Stimulated activated CD4-positive, alpha-beta T cell treated with anti-CD3 and anti-CD28 coated beads, TNF-alpha, amount 100 ng/mL, for 24 hours (primary cell): ENCODE data around the gene LGALS14.
"Not testable (repeated sequence)": the region's sequence is repeated elsewhere in the genome, so short reads cannot be mapped to it uniquely, and the experiment has no call there.

Experiments
- DNase-seq, 3 experiments: peaks; one replicate each; pipeline ENCODE4 v3.0.0-alpha.2; 2020; ENCODE audit warnings: low read depth in 3 of 3

Gene LGALS14, protein sequence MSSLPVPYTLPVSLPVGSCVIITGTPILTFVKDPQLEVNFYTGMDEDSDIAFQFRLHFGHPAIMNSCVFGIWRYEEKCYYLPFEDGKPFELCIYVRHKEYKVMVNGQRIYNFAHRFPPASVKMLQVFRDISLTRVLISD

DNA sequence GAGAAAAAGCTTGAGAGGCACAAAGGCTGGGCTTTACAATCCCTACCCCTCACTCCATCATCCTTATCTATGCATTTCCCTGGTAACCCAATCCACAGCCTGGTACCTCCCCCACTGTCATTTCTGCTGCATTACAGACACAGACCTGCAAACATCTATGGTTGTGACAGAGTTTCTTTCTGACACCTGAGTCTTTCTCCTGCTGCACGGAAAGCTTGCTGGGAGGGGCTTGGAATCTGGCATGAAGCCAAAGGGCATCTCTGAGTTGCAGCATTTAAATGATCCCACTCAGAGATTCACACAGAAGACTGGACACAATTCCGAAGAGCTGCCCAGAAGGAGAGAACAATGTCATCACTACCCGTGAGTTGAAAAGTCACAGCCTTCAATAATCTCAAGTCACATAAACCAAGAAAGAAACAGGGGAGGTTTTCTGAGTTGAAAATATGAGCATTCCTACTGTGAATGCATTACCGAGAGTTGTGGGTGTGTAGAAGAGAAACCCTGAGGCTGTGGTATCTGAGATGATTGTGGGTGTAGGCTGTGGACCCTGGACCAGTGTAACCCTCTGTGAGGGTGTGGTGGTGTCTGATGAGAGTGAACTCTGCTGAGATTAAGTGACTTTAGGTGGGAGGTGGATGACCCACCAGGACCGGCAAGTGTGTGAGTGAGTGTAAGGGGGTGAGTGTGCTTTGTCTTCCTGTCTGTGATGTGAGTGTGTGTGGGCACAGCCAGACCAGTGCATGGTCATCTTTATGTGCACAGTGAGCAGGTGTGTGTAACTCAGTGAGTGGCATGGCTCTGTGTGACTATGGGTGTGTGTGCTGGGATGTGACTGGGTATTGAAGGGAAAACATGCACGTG lies at the start of gene LGALS14:
LGALS14 (plus strand) TSS at position 301 of the 864 bp plus-strand sequence; CDS start at position 349, 48 bp downstream.
- DNase-seq: peak in 1 of 3 experiments; percentile 29

DNA sequence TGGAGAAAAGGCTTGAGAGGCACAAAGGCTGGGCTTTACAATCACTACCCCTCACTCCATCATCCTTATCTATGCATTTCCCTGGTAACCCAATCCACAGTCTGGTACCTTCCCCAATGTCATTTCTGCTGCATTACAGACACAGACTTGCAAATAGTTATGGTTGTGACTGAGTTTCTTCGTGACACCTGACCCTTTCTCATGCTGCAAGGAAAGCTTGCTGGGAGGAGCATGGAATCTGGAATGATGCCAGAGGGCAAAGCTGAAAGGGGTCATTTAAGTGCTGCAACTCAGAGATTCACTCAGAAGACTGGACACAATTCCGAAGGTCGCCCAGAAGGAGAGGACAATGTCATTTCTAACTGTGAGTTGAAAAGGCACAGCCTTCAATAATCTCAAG lies 48.7 kb upstream of the LGALS14 start, which contains the start of gene LGALS16:
LGALS16 (plus strand) TSS at position 301 of the 400 bp plus-strand sequence; CDS start at position 350, 49 bp downstream.
- DNase-seq: no peak

DNA sequence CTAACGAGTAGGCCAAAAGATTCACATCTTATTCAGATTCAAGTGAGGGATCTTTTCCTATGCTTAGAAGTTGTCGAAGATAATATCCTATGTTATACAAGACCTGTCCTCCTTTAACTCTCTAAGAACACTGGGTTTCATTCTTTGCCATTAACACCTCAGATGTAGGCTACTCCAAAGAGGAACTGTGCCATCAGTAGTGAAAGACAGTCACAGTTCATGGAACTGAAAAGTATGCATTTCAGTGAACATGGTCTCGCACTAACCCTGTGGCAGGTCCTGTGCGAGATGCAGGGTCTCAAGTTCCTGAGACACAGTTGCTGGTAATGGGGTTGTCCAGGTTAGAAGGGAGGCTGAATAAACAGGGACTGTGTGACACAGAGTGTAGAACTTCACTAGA lies 44.5 kb upstream of the LGALS14 start:
- no peak for DNase-seq

DNA sequence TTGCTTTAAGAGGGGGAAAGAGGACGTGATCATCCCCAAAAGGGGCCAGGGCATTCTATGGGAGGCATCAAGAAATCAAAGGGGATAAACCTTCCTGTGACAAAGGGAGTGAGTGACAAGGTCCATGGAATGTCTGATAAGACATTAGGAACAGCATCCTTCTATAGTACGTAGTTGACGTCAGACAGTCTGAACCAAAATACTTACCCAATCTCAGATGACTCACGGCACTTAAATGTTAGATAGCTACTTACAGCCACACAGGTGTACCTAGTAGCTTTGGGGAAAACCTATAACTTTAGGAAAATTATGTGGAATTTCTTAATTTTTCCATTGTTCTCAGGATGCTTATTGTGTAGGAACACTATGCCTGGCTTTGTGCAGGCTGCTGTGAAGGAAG lies 43.6 kb upstream of the LGALS14 start:
- DNase-seq: no peak

DNA sequence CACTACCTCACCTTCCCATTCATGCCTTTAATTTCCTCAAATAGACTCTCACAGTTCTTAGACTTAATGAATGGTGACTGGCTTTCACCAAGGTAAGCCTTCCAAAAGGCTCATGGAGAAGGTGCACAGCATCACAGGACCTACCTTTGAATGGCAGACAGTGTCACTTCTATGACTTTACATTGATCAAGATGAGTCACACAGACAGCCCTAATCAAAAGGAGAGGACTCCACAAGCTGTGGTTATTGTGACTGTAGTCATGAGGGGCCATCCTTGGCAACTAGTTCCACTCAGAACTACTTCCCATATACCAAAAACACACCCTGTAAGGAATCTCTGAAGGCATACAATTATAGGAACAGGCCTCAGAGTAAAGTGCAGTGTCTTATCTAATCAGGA lies 42.7 kb upstream of the LGALS14 start:
- DNase-seq: no peak

DNA sequence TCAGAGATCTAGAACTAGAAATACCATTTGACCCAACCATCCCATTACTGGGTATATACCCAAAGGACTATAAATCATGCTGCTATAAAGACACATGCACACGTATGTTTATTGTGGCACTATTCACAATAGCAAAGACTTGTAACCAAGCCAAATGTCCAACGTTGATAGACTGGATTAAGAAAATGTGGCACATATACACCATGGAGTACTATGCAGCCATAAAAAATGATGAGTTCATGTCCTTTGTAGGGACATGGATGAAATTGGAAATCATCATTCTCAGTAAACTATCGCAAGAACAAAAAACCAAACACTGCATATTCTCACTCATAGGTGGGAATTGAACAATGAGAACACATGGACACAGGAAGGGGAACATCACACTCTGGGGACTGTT lies 34.4 kb upstream of the LGALS14 start:
- DNase-seq: not testable (repeated sequence)

DNA sequence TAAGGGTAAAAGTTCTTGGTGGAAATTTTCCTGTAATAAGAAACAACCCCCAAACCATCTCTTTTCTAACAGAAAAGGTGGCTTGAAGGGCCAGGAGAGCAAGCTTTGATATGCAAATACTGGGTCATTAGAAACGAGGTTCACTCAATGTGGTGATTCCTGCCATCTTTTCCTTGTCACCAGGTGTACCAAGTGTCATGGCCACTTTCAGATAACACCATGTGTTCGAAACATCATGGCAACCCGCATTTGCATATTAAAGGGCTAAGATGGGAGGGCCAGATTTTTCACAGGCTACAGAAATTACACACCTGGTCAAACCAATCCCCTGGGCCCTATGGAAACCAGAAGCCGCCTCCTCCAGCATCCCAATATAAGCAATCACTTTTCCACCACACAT lies 33.3 kb upstream of the LGALS14 start:
- DNase-seq: no peak

DNA sequence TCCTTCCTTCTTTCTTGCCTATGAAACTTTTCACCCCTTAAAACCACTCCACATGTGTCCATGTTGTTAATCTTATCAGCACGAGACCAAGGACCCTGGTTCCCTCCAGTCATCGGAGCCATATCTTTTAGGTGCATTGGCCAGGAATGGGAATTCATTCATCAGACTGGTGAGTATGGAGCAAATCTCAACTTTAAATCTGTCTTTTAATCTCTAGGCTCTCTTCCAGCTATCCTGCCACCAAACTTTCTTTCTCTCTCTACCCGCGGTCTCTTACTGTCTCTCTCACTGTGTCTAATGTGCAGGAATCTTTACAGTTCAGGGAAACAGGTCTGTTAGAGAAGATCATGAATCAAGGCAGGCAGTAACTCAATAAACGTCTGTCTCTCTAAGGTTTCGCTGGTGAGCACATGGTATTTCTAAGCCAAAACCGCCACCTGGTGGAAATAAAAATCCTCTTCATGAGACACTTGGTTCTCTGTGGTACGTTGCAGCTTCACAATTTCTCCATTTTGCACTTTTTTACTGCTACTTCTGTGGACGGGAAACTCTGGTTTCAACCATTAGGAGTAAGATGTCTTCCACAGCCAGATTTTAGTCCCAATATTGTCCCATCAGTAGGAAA lies 32.4 kb upstream of the LGALS14 start:
- peak in 2 of 3 experiments; percentile 20 to 49 for DNase-seq

DNA sequence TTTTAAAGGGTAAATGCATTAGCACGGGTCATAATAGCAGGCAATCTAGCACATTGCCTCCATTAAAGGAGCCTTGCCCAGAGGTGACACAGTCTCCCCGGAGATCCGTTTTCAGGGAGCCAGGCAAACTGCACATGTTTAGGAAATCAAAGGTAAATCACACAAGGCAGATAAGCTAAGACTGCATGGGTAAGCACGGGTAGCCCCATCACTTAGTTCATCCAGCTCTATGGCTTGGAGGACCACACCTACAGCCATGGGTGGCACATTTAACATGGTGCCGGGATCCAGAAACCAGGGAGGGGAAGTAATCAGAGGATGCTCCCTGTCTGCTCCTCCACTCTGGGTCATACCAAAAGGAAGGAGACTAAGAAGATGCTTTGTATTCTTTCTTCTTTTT lies 31.8 kb upstream of the LGALS14 start:
- no peak for DNase-seq

DNA sequence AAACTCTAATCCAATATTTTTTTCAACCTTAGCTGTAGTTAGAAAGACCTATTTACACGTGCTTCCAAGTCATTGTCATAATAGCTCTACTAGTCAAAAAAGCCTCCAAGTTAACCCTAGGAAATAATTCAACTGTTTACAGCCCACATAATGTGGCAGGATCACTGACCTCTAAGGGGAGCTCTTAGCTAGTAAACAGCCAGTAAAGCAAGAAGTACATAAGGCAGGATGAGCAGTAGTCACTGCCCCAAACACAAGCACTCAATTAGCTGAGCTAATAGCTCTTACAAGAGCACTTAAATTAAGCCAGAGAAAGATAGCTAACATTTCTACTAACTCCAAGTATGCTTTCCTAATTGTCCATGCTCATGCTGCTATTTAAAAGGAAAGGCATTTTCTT lies 30.4 kb upstream of the LGALS14 start:
- DNase-seq: not testable (repeated sequence)

DNA sequence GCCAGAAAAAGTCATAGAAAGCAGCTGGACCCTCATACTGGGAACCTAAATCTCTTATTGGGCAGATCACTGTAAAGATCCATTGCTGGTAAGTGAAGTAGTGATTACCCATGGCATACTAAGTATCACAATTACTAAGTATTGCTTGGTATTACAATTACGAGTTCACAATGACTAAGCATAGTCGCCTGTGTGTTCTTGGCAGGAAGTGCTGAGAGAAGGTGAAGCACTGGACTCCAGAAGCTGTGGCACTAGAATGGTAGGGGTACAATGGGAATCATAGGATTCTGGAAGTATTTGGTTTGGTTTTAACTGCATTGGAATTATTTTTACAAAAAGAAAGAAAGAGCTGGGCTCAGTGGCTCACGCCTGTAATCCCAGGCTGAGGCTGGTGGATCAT lies 28.3 kb upstream of the LGALS14 start:
- DNase-seq: no peak

DNA sequence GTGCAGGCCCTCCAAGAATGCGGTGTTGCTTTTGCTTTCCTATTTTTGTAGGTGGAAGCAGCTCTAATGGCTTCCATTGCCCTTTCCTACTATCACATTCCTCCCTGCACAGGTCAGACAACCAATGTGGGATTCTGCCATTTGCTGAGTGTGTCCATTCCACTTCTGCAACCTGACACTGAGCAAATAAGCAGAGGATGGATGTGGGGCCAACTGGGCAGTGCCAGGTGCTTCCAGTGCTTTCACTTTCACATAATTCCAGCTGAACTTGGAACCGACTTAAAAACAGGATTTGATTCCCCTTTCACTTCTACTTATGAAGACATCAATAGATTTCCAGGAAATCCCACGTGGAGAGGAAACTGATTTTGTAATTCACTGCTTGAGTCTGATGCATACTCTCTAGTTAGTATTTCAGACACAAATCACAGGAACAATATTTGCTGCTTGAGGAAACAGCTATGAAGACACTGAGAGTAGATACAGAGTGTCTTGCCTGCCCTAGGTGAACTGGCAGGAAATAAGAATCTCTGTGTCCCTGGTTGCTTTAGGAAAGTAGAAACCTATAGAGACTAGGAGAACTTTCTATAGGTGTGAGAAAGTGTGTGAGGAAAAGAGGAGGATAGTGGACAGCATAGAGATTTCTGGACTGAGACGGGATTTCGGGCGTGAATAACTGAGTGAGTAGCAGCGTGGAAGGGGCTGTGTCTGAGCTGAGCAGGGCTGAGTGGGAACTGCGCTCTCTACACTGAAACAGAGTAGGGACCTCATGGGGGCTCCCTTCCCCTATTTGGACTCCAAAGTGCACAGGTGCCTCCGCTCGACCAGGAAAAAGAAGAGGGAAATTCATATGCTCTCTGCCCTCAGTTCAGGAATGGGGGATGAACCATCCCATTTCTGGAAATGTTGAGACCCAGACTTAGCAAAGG lies 26.1 kb upstream of the LGALS14 start:
- DNase-seq: no peak

DNA sequence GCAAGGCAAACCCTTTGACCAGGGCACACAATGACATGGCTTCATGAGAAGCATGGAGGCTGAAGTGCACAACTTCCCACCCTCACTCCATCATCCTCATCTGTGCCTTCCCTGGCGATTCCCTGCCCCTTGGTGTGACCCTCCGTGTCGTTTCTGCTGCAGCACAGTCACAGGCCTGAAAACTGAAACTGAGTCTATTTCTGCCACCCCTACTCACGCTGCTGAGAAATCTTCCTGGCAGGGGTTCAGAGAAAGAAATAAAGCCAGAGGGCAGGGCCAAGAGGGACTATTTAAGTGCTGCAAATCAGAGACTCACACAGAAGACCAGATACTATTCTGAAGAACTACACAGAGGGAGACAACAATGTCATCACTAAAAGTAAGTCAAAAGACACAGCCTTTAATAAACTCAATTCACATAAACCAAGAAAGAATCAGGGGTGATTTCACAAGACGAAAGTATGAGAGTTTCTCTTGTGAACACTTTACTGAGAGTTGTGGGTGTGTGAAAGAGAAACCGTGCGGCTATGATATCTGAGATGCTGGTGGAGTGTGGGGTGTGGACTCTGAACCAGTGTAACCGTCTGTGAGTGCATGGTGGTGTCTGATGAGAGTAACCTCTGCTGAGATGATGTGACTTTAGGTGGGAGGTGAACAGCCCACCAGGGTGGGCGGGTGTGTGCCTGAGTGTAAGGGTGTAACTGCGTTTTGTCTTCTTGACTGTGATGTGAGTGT lies 25.1 kb upstream of the LGALS14 start:
- peak; percentile 21 to 57 (median 50) for DNase-seq

DNA sequence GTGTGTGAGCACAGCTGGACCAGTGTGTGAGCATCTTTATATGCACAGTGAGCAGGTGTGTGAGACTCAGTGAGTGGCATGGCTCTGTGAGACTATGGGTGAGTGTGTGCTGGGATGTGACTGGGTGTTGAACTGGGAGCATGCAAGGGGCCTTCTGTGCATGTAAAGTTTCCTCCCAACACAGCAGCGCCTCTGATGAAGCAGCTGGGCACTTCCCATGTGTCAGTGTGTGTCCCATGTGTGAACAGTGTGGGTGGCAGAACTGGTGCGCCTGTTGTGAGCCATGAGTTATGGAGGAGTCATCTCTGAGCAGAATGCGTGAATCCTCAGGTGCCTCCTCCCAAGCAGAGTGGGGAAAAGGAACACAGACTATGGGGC lies 24.5 kb upstream of the LGALS14 start:
- DNase-seq: peak; percentile 32 to 59 (median 47)

DNA sequence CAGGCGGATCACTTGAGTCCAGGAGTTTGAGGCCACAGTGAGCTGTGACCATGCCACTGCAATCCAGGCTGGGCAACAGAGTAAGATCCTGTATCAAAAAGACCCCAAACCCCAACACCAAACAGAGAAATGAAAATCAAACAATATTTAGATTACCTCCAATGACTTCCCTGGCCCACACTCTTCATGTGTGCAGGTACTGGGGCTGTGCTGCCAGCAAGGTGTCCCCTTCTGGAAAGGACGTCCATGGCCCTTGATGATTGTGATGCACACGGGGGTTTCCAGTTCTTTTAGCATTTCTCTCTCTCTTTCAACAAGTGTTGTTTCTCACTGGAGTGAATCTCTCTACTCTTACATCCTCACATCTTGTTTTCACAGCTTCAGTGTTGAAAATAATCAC lies 23.7 kb upstream of the LGALS14 start:
- DNase-seq: no peak

DNA sequence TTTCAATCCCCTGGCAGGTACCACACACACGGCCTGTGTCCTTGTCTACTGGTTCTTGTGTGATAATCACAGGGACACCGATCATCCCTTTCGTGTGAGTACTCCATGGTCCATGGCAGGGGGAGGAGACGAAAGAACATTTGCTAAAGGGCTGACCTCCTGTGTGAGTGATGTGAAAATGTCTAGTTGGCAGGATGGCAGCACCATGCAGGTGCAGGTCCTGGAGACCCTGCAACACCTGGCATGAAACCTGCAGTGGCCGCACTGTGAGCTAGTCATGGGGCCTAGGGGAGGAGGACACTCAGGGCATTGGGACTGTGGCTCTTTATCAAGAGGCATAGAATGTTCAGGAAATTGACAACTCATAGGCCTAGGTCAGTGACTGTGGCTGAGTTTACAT lies 22.9 kb upstream of the LGALS14 start:
- DNase-seq: no peak

DNA sequence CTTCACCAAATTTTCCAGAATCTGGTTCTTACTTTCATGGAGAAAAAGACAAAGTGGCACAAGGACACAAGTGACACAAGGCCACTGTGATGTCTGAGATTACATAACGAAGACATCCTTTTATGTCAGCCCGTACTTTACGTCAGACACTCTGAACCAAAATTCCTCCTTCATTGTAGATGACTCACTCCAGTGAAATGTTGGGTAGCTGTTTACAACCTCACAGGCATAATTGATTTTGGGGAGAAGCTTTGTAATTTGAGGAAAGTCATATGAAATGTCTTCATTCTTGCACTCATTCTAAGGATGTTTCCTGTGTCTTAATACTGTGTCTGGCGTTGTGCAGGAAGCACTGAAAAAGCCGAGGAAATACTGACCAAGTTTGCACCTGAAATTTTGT lies 20.0 kb upstream of the LGALS14 start:
- DNase-seq: no peak

DNA sequence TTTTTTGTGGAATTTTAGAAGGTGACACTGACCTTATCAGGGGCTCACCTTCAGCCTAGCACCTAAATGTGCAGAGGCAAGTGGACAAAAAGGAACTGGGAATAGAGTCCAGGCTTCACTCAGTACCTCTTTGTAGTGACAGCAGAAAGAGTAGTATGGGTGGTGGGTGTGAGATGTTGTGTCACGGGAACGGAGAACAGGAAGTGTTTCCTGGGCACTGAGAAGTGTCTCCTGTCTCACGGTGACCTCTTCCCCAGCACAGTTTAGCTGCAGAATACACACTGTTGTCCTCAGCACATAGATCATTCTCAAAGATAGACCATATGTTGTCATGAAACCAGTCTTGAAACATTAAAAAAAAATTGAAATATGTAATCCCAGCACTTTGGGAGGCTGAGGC lies 17.5 kb upstream of the LGALS14 start:
- DNase-seq: no peak

DNA sequence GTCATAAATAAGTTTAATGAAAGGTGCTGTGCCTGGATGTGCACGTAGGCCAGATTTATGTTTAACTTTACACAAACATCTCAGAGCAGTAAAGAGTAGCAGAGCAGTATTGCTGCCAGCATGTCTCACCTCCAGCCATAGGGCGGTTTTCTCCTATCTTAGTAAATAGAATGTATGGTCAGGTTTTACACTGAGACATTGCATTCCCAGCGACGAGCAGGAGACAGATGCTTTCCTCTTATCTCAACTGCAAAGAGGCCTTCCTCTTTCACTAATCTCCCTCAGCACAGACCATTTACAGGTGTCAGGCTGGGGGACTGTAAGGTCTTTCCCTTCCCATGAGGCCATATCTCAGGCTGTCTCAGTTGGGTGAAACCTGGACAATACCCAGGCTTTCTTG lies 15.6 kb upstream of the LGALS14 start:
- DNase-seq: not testable (repeated sequence)

DNA sequence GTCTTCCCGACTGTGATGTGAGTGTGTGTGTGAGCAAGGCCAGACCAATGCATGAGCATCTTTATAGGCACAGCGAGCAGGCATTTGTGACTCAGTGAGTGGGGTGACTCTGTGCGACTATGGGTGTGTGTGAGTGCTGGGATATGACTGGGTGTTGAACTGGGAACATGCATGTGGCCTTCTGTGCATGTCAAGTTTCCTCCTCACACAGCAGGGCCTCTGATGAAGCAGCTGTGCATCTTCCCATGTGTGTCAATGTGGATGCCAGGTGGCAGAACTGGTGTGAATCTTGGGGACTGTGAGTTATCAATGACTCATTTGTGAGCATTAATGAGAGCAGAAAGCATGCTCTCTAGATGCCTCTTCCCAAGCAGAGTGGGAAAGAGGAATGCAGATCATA lies 12.1 kb upstream of the LGALS14 start:
- no peak for DNase-seq

DNA sequence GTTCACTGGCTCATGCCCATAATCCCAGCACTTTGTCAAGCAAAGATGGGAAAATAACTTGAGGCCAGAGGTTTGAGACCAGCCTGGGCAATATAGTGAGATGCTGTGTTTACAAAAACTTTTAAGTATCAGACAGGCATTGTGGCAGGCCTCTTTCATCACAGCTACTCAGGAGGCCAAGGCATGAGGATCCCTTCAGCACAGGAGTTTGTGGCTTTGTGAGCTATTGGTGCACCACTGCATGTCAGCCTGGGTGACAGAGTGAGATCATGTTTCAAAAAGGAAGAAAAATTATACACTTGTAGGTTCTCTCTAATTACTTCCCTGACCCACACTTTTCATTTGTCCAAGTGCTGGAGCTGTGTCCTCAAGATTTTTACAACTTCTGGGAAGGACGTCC lies 11.5 kb upstream of the LGALS14 start:
- no peak for DNase-seq
